Purkinje cell (primary cell): ENCODE results near the gene KRT80. TPM values are rescaled to one million over a fixed set of nuclear protein-coding genes. Genes with fewer than 3 reads are reported as not detected.

Experiments used
- polyA plus RNA-seq: library from polyadenylated mRNA; unstranded; fragments of >200 nt; fragmentation: Nextera tagmentation; gene quantifications from 2 replicates; pipeline ENCODE4 v1.2.1, GENCODE V29; 2014

Gene KRT80
- not detected in 2 replicates for polyA plus RNA-seq

GRCh38 chr12:52191841-52192791 is at the start of gene KRT80:
KRT80 (minus strand) TSS chr12:52192014; CDS start chr12:52191902, 112 bp downstream.

GRCh38 chr12:52232674-52233461 is 41.1 kb upstream of the KRT80 start, which contains the start of gene KRT7:
KRT7 (plus strand) TSS chr12:52233243; CDS start chr12:52233297, 54 bp downstream.

Other genes starting within 250 kb of the KRT80 start
- gene ACVR1B, start 240.3 kb downstream of the KRT80 start, polyA plus RNA-seq, result 10.4 and 12.8 TPM in 2 replicates
- gene TAMALIN, start 185.1 kb downstream of the KRT80 start, polyA plus RNA-seq, result 2.5 TPM in 1 of 2 replicates, not detected in the other
- 0.25 TPM in 1 of 2 replicates, not detected in the other for gene NR4A1, start 140.6 kb downstream of the KRT80 start, polyA plus RNA-seq
- gene ATG101, start 122.0 kb downstream of the KRT80 start, polyA plus RNA-seq, result 2.9 and 5.5 TPM in 2 replicates
- not detected in 2 replicates for gene SMIM41, start 112.3 kb downstream of the KRT80 start, polyA plus RNA-seq
- not detected in 2 replicates for gene KRT7, start 41.2 kb upstream of the KRT80 start, polyA plus RNA-seq
- gene KRT86, start 82.6 kb upstream of the KRT80 start, polyA plus RNA-seq, result 0.19 and 0.92 TPM in 2 replicates
- gene KRT81, start 99.5 kb upstream of the KRT80 start, polyA plus RNA-seq, result not detected in 2 replicates
- gene KRT83, start 129.4 kb upstream of the KRT80 start, polyA plus RNA-seq, result not detected in 2 replicates
- not detected in 2 replicates for gene KRT85, start 175.5 kb upstream of the KRT80 start, polyA plus RNA-seq
- gene KRT84, start 193.6 kb upstream of the KRT80 start, polyA plus RNA-seq, result not detected in 2 replicates
- not detected in 2 replicates for gene KRT82, start 214.3 kb upstream of the KRT80 start, polyA plus RNA-seq
- not detected in 2 replicates for gene KRT75, start 242.4 kb upstream of the KRT80 start, polyA plus RNA-seq